Measurements from ENCODE around the gene RBM17. TPM values are rescaled to one million over a fixed set of nuclear protein-coding genes. Genes with fewer than 3 reads are reported as not detected.
"Not testable (repeated sequence)": the region's sequence is repeated elsewhere in the genome, so short reads cannot be mapped to it uniquely, and the experiment has no call there.

Gene RBM17
- polyA plus RNA-seq, 4 donors = 133 to 204 (median 149) TPM

DNA sequence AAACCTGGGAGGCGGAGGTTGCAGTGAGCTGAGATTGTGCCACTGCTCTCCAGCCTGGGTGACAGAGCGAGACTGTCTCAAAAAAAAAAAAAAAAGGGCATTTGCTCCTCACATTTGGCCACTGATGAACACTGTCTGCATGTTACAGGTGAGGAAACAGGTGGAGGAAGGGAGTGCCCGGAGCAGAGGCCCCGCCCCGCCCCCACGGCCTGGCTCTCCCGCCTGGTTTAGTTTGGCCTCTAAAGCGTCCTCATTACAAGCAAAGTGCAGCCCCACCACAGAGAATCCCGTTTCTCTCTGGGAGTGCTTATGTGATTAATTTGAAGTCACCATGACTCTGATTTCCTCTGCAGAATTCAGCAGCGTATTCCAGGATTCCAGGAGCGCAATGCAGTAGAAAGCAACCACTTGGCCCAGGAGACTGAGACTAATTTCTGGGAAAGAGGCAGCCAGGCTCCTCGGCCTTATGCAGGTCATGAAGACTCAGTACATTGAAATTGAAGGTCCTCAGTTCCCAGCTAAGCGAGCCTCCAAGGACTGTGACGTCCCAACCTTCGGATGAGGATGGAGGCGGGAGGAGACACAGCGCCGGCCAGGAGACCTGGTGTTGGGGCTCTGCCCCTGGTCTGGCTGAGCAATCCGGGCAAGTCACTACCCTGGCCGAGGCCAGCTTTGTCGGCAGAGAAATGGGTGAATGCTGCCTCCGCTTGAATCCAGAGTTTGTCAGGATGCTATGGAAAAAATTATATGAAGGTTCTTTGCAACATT, 44.7 kb downstream of the RBM17 start:
- no peak for DNase-seq (ENCODE audit: low read depth in 4 of 4, low spot score in 3 of 4)

DNA sequence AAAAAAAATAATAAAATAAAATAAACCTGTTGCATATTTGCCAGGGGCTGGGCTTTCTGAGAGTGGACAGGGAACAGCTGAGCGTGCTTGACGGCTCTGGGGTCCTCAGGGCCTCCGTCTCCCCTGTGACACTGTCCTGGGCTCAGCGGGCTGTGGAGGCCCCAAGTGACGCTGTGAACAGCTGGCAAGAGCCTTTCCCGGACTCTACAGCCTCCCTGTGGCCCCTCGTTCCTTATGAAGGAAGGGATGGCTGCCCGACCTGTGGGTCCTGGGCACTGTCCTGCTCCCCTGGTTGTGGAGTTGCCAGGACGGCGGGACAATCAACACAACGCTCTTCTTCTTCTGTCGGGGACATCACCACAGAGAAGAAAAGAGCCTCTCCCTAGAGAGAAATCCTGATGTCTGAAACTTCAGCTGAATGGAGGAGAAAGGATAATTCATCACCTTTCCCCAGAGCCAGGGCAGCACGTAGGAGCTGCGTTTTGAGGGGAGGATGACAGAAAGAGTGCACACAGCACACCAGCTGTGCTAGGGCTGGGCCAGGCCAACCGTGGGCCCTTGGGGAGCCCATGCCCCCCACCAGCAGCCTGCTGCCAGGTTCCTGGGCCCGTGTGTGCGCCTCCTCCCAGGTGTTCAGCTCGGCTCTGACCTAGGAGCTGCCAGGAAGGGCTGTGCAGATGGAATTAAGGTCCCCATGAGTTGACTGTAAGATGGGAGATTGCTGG, 45.4 kb downstream of the RBM17 start:
- DNase-seq (ENCODE audit: low read depth in 4 of 4, low spot score in 3 of 4) = no peak

DNA sequence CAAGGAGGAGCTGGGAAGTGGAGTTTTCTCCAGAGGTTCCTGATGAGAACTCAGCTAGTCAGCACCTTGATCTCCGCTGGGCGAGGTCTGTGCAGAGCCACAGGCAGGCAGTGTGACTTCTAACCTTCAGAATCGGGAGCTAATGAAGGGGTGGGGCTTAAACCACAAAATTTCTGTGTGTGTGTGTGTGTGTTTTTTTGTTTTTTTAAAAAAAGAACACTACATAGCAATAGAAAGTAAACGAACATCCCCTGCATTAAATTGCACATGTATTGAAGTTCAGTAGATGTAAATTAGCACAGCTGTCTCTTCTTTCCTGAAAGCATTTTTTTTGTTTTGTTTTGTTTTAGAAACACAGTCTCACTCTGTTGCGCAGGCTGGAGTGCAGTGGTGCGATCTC, 46.2 kb downstream of the RBM17 start:
- DNase-seq (ENCODE audit: low read depth in 4 of 4, low spot score in 3 of 4) = no peak

DNA sequence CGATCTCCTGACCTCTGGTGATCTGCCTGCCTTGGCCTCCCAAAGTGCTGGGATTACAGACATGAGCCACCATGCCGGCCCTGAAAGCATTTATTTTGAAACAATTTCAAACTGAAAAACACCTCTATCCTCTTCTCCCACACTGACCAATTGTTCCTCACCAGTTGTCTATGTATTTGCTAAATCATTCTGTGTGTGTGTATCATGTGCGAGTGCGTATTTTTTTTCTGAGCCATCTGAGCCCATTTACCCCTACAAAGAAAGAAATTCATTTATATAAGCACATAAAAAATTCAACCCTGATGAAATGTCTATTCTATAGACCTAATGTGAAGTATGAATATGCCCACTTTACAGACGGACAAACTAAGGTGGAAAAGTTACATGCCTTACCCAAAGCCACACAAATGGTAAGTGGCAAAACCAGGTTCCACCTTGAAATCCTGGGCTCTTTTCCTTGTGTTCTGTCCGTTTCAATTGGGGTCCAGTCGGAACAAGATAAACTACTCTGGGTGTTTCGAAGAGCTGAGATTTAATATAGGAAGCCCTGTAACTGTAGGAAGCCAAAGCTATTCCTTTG, 46.8 kb downstream of the RBM17 start:
- DNase-seq (ENCODE audit: low read depth in 4 of 4, low spot score in 3 of 4) = no peak

DNA sequence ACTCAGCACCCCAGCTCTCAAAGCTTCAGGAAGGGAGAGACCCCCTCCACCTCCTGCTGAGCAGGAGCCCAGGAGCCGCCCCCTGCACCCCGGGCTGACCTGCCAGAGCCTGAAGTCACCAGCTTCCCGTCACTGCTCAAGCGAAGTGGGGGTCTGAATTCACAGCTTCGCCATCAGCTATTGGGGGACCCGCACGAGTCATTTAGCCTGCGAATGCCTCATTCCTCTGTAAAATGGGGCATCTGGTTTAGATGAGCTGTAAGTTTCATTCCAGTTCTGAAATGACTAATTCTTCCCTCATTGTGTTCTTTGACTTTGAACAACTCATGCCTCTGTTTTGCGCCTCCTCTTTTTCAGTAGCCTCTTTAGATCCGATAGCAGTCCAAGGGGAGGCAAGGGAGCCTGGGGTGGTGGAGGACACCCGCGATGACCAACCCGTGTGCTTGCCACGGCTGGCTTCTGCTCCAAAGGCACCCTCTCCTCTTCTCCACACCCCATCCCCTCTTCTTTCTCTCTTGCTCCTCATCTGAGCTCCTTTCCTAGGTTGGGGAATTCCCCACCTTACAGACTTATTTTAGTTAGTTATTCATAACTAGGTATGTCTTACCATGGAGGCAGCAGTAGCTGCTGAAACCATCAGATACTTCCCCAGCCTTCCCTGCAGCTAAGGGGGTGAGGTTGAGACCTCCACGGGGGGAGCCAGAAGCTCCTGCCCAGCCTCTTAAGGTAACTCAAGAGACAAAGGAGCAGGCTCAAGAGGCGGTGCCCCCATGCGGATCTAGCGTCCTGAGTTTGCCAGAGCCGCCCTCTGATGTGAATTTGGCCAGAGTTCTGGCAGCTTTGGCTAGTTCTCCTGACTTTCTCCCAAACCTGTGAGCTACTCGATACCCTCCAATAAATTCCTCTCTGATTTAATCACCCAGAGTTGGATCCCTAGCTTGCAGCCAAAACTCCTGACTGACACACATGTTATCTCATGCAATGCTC, 47.7 kb downstream of the RBM17 start:
- DNase-seq (ENCODE audit: low read depth in 4 of 4, low spot score in 3 of 4) = no peak

DNA sequence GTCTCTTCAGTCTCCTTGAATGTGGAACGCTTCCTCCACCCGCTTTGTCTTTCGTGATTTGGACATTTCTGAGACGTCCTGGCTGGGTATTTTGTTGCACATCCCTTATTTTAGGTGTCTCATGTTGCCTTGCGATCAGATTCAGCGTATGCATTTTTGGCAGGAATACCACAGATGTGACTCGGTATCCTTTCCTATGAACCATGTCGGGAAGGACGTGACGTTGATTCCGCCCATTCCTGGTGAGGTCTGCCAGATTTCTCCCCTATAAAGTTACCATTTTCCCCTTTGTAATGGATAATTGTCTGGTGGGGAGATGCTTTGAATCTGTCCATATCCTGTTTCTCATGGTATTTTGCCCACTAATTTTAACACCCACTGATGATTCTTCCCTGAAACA, 49.6 kb downstream of the RBM17 start:
- DNase-seq (ENCODE audit: low read depth in 4 of 4, low spot score in 3 of 4) = no peak

DNA sequence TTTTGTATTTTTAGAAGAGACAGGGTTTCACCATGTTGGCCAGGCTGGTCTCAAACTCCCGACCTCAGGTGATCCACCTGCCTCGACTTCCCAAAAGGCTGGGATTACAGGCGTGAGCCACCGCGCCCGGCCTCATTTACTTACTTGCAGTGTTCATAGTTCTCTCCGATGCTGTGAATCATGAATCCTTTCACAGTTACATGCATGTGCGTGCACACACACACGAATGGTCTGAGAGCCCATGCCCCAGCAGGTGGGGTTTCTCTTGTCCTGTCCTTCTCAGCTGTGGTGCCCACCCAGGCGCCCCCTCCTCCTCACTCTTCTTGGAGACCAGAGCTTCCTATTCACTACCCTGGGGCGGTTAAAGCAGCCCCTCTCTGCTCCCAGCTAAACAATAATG, 50.6 kb downstream of the RBM17 start:
- DNase-seq (ENCODE audit: low read depth in 4 of 4, low spot score in 3 of 4) = no peak

DNA sequence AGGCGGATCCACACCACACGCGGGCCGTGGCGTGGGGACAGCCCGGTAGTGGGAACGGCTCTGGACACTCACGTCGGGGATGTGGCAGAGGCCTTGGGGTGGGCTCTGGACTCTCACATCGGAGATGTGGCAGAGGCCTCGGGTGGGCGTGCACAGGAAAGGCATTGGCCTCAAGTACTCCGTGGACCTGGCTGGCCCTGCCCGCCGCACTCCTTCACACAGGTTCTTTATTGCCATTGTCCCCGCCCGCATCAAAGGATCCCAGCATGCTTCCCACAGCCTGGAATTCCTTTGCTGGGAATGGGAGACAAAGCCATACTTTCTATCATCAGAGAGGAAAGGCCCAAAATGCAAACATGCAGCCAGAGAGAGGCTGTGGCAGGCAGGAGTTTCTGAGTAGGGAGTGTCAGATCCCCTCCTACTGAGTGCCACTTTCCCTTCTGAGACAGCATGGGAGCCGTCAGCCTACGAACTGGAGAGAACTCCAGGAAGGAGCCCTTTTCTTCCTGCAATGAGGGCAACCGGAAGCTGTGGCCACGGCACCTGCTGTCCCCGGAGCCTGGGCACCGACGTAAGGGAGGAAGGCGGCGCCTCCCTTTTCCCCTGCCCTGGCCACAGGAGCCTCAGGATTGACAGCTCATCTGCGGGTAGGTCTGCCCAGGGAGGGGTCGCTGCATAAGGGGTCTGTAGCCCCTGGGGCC, 51.5 kb downstream of the RBM17 start:
- DNase-seq (ENCODE audit: low read depth in 4 of 4, low spot score in 3 of 4) = no peak

DNA sequence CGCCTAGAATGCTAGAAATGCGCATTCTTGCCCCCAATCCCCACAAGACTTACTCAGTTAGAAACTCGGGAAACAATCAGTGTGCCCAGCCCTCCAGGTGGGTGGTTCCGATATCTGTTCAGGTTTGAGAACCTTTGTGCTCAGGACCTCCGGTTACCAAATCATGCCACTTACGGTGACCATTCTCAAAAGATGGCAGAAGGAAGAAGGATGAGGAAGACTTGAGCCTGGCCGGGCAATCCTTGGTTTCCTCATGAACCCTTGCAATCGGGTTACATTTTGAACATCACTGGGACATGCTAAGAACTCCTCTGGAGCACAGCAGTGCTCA, 52.1 kb downstream of the RBM17 start:
- DNase-seq (ENCODE audit: low read depth in 4 of 4, low spot score in 3 of 4) = no peak

DNA sequence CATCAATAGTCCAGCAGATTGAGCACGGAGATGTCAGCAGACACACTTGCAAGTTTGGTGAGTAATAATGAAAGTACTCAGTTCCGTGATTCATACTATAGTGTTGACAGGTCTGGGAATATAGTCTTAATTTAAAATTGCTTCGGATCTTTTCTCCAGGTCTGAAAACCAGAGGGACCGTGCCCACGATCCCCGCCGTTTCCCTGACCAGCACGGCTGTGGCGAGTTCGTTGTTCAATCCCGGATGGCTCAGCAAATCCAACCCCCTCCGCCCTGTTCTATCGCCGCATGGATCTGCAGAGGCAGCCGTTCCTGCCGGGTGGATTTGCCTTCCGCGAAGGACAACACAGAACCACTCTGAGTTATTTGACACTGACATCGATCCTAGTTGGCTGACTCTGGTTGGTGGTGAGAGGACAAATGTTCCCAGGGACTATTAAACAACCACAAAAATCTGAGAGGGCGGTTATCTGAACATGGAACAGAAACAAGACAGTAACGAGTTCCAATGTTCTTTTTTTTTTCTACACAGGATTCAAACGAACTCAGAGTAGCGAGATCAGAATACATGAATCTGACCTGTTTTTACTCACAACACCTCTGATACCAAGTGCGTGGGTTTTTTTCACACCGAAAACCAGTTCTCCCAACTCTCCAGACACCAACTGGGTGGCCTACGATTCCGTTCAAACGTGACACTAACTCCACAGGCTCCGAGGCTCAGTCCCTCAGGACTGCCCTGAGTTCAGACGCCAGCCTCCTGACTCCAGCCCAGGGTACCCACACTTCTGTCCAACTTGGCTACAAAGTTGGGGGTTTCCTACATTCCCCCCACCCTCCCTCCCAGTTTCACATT, 52.7 kb downstream of the RBM17 start:
- DNase-seq (ENCODE audit: low read depth in 4 of 4, low spot score in 3 of 4) = no peak

DNA sequence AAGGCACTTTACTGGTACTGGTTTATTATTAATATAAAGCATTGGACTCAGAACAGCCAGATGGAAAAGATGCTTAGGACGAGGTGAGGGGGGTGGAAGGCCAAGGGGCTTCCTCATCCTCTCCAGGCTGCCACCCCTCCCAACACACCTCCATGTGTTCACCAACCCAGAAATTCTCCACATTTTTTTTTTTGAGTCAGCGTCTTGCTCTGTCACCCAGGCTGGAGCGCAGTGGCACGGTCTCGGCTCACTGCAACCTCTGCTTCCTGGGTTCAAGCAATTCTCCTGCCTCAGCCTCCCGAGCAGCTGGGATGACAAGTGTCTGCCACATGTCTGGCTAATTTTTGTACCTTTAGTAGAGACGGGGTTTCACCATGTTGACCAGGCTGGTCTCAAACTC, 53.4 kb downstream of the RBM17 start:
- DNase-seq (ENCODE audit: low read depth in 4 of 4, low spot score in 3 of 4) = not testable (repeated sequence)

DNA sequence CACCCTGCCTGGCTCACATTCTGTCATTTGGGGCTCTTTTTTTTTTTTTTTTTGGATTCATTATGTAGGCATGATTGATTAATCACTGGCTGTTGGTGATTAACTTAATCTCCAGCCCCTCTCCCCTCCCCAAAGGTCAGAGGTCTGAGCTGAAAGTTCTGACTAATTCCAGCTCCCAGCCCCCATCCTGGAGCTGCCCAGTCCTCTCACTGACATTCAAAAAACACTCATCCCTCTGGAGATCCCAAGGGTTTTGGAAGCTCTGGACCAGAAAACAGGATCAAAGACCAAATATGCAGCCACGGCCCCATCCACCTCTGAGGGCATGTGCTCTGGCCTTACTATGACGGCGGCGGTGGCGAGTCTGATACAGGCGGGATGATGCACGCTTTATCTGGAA, 53.8 kb downstream of the RBM17 start:
- DNase-seq (ENCODE audit: low read depth in 4 of 4, low spot score in 3 of 4) = no peak

DNA sequence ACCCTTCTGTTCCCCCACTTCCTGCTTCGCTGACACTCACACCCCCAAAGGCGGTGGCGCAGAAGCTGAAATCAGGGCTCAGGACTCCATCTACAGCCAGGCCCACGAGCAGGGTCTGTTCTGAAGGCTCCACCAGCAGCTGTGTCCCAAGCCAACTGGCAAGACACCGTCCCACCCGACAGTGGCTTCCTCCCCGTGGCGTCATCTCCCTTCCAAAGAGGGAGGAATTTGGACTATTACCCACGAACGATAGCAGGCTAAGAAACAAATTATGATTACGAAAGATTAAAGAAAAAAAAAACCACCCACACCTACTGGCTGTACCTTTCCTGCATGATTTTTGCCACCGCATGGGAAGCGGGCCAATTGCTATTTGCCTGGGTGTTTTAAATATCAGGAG, 54.3 kb downstream of the RBM17 start:
- DNase-seq (ENCODE audit: low read depth in 4 of 4, low spot score in 3 of 4) = no peak

DNA sequence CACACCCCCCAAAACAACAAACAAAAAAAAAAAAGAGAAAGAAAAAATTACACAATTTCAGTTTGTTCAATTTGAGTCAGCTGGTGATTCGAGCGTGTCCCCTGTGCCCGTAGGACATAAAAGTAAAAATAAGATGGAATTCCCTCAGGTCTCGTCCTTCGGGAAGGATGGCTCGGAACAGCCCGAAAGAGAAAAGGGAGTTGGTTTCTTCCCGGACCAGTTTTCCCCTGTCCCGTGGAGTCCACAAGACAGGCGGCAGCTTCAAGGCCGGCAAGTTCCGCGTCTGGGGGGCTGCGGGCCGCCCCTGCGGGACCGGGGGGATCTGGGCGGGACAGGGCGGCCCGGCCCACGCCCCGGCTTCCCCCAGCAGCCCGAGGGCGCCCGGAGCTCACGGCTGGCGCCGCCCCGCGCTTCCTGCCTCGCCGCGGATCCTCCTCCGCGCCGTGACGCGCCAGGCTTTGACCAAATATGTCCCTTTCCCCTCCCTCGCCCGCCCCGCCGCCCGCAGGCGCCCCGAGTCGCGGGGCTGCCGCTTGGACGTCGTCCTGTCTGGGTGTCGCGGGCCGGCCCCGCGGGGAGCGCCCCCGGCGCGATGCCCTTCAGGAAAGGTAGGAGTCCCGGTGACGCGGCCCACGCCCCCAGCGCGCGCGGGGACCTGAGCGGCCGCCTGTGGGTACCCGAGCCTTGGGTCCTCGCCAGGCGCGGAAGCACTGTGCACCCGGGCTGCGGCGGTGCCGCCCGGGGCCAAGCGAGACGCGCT, 55.8 kb downstream of the RBM17 start:
- peak in 1 of 4 donors; percentile 70 for DNase-seq (ENCODE audit: low read depth in 4 of 4, low spot score in 3 of 4)

DNA sequence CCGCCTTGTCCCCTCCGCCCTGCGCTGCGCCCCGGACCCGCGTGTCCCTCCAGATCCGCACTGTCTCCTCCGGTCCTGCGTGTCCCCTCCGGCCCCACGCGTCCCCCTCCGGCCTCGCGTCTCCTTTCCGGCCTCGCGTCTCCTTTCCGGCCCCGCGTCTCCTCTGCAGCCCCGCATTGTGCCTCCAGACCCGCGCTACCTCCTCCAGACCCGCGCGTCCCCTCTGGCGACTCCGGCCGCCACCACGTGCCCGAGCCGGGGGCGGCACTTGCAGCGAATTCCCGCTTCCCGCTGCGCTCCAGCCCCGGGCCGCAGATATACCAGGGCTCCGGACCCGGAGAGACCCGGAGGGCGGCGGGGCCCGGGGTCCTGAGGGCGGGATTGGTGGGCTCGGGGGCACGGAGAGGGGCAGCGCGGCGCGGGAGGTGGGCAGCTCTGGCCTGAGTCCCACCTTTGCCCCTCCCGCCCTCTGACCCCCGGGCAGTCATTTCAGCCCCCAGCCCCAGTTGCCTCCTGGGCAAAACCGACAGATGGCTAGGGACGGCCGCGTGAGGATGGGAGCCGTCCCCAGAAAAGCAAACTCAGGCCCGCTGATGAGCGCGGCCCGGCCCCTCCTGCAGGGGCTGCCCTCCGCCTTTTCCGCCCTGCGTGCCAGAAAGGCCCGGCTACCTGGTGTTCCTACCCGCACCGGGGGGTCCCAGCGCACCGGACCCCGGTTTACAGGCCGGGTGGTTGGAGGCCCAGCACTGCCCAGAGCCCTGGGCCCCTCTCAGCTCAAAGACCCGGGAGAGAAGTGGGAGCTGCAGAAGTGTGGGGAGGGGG, 56.5 kb downstream of the RBM17 start:
- DNase-seq (ENCODE audit: low read depth in 4 of 4, low spot score in 3 of 4) = no peak

DNA sequence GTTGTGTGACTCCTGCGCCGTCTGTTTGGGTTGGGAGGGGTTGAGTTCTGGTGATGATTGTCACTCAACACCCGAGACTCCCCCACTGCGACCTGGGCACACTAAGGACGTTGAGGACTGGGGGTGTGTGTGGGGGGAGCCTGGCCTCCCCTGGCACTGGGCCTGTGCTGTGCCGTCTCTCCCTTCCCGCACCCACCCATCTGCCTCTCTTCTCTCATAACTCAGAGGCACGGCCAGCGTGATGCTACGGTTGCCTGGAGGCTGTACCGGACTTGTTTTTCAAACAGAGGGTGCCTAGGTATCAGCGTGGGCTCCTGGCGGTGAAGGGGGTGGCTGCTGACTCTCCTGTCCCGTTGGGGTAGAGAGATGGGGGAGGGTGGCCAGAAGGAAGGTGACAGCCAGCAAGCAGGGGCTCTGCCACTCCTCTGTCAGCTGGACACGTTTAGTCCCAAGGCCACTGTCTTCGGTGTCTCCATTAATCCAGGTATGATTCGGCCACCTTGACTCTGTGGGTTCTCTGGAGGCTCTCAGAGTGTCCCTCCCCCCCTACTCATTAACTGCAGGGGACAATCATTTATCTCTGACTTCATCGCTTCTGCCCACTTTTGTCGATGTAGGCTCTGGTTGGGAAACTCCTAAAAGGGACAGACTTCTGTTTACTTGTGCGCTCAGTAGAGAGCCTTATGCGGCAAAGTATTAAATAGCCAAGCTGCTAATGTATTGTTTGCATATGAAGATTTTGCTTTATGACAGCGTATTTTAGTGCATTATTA, 57.4 kb downstream of the RBM17 start:
- no peak for DNase-seq (ENCODE audit: low read depth in 4 of 4, low spot score in 3 of 4)

DNA sequence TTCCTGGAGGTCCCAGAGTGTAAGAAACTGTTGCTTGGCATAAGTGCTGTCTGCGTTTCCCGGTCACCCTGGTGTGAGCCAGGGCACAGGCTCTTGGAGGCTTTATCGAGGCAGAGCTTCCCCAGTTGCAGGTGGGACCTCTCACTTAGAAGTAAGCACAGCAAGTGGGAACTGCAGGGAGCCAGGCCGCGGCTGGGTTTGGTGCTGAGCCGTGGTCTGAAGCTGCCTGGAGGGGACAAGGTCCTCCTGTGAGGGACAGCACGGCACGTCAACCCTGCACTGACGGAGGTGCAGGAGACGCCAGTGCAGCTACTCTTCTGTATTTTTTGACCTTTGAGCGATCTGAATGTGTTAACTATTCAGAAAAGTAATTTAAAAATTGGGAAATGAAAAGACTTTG, 58.1 kb downstream of the RBM17 start:
- no peak for DNase-seq (ENCODE audit: low read depth in 4 of 4, low spot score in 3 of 4)

Measured in left renal pelvis (tissue), 4 donors.